ENCODE data around the gene MPP2.
"Not testable (repeated sequence)": the region's sequence is repeated elsewhere in the genome, so short reads cannot be mapped to it uniquely, and the experiment has no call there.

Gene MPP2

GRCh38 chr17:43939886-43940285 is 32.5 kb upstream of the MPP2 start:
- TF ChIP-seq EZH2phosphoT487 (IDR thresholded peaks at IDR 0.05; ENCODE audit: borderline replicate concordance, low read length) (no peak), CTCF (IDR thresholded peaks at IDR 0.05; ENCODE audit: low read depth, low read length, poor library complexity, severe bottlenecking) (no peak)

GRCh38 chr17:43939452-43939851 is 32.1 kb upstream of the MPP2 start:
- H3F3A ChIP-seq (ENCODE audit: control insufficient read depth, insufficient read depth); H3K4me2 ChIP-seq (ENCODE audit: low read length); H4K20me1 ChIP-seq (ENCODE audit: control insufficient read depth, insufficient read depth, low read depth, low read length); H3K4me3 ChIP-seq (ENCODE audit: low read length); H3K9me3 ChIP-seq (ENCODE audit: control insufficient read depth, insufficient read depth, low read length); H3K27ac ChIP-seq (ENCODE audit: low read depth, low read length); H3K36me3 ChIP-seq (ENCODE audit: control insufficient read depth, low read length); H3K27me3 ChIP-seq (ENCODE audit: control insufficient read depth, low read length); H3K79me2 ChIP-seq (ENCODE audit: control insufficient read depth, low read length); H3K9me2 ChIP-seq (replicated peaks; ENCODE audit: control insufficient read depth, low read length); H3K4me1 ChIP-seq (ENCODE audit: control insufficient read depth, low read length): not testable (repeated sequence)

More at GRCh38 chr17:43939886-43940285, 32.5 kb upstream of the MPP2 start:
- no peak overlapping the region for H3K27ac ChIP-seq (ENCODE audit: low read depth, low read length)
- H3K4me2 ChIP-seq (ENCODE audit: low read length): no peak overlapping the region
- H3K36me3 ChIP-seq (ENCODE audit: control insufficient read depth, low read length): no peaks in the 10 kb centered on the region
- H3K4me1 ChIP-seq (ENCODE audit: control insufficient read depth, low read length): no peaks in the 10 kb centered on the region
- H3K9me3 ChIP-seq (ENCODE audit: control insufficient read depth, insufficient read depth, low read length): no peaks in the 10 kb centered on the region
- H3F3A ChIP-seq (ENCODE audit: control insufficient read depth, insufficient read depth): no peaks in the 10 kb centered on the region
- H3K4me3 ChIP-seq (ENCODE audit: low read length): no peak overlapping the region
- no peaks in the 10 kb centered on the region for H4K20me1 ChIP-seq (ENCODE audit: control insufficient read depth, insufficient read depth, low read depth, low read length)
- no peaks in the 10 kb centered on the region for H3K9me2 ChIP-seq (replicated peaks; ENCODE audit: control insufficient read depth, low read length)
- peaks cover 9% of the 10 kb centered on the region for H3K27me3 ChIP-seq (ENCODE audit: control insufficient read depth, low read length)
- H3K79me2 ChIP-seq (ENCODE audit: control insufficient read depth, low read length): no peaks in the 10 kb centered on the region

GRCh38 chr17:43938838-43939182 is 31.5 kb upstream of the MPP2 start:
- no peak overlapping the region for H3K4me2 ChIP-seq (ENCODE audit: low read length)
- TF ChIP-seq EZH2phosphoT487 (IDR thresholded peaks at IDR 0.05; ENCODE audit: borderline replicate concordance, low read length): no peak
- TF ChIP-seq CTCF (IDR thresholded peaks at IDR 0.05; ENCODE audit: low read depth, low read length, poor library complexity, severe bottlenecking): no peak
- H3K4me1 ChIP-seq (ENCODE audit: control insufficient read depth, low read length): no peaks in the 10 kb centered on the region
- H3K4me3 ChIP-seq (ENCODE audit: low read length): no peak overlapping the region
- no peak overlapping the region for H3K27ac ChIP-seq (ENCODE audit: low read depth, low read length)
- H3K36me3 ChIP-seq (ENCODE audit: control insufficient read depth, low read length): no peaks in the 10 kb centered on the region
- no peaks in the 10 kb centered on the region for H3K9me3 ChIP-seq (ENCODE audit: control insufficient read depth, insufficient read depth, low read length)
- H3K79me2 ChIP-seq (ENCODE audit: control insufficient read depth, low read length): no peaks in the 10 kb centered on the region
- no peaks in the 10 kb centered on the region for H3F3A ChIP-seq (ENCODE audit: control insufficient read depth, insufficient read depth)
- H3K27me3 ChIP-seq (ENCODE audit: control insufficient read depth, low read length): peaks cover 9% of the 10 kb centered on the region
- no peaks in the 10 kb centered on the region for H4K20me1 ChIP-seq (ENCODE audit: control insufficient read depth, insufficient read depth, low read depth, low read length)
- H3K9me2 ChIP-seq (replicated peaks; ENCODE audit: control insufficient read depth, low read length): no peaks in the 10 kb centered on the region

- Histone ChIP-seq H3K9me2 (replicated peaks; ENCODE audit: control insufficient read depth, low read length) (no peaks in the 10 kb centered on the region), H3K9me3 (ENCODE audit: control insufficient read depth, insufficient read depth, low read length) (no peaks in the 10 kb centered on the region), H3K27me3 (ENCODE audit: control insufficient read depth, low read length) (peaks cover 9% of the 10 kb centered on the region), H3K27ac (ENCODE audit: low read depth, low read length) (no peak overlapping the region), H3K36me3 (ENCODE audit: control insufficient read depth, low read length) (no peaks in the 10 kb centered on the region), H3K4me3 (ENCODE audit: low read length) (no peak overlapping the region), H3K79me2 (ENCODE audit: control insufficient read depth, low read length) (no peaks in the 10 kb centered on the region), H3K4me2 (ENCODE audit: low read length) (no peak overlapping the region), H3F3A (ENCODE audit: control insufficient read depth, insufficient read depth) (no peaks in the 10 kb centered on the region), H4K20me1 (ENCODE audit: control insufficient read depth, insufficient read depth, low read depth, low read length) (no peaks in the 10 kb centered on the region), H3K4me1 (ENCODE audit: control insufficient read depth, low read length) (no peaks in the 10 kb centered on the region)
- TF ChIP-seq EZH2phosphoT487 (IDR thresholded peaks at IDR 0.05; ENCODE audit: borderline replicate concordance, low read length) (no peak), CTCF (IDR thresholded peaks at IDR 0.05; ENCODE audit: low read depth, low read length, poor library complexity, severe bottlenecking) (no peak)
Observed at GRCh38 chr17:43936434-43936833, 29.1 kb upstream of the MPP2 start.
